NB4 (cell line): Measurements from ENCODE around the gene PDZRN3.

Experiments used
- POLR2A ChIP-seq: IDR thresholded peaks from 2 replicates; pipeline ENCODE4 v1.6.1; 2011; ENCODE audit warnings: mild to moderate bottlenecking; ENCODE audit not compliant: insufficient read length; ENCODE audit errors: extremely low read depth
- TF ChIP-seq, protein P1 (sequence below): IDR thresholded peaks from one replicate; pipeline ENCODE4 v1.5.1; 2012; ENCODE audit warnings: low read depth, low read length

DNA sequence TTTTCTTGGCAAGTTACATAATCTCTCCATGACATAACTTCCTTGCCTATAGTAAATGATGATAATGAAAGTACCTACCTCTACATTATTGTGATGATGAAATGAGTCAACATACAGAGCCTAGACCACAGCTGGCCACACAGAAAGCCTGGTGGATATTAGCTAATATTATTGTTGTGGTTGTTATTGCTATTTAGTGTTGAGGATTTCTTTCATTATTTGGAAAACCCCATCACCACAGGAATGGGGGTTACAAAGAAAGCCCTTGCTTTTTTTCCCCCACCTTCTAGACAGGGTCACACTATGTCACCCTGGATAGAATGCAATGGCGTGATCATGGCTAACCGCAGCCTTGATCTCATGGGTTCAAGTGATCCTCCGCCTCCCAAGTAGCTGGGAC, 125.0 kb downstream of the PDZRN3 start:
- TF ChIP-seq, protein P1, sequence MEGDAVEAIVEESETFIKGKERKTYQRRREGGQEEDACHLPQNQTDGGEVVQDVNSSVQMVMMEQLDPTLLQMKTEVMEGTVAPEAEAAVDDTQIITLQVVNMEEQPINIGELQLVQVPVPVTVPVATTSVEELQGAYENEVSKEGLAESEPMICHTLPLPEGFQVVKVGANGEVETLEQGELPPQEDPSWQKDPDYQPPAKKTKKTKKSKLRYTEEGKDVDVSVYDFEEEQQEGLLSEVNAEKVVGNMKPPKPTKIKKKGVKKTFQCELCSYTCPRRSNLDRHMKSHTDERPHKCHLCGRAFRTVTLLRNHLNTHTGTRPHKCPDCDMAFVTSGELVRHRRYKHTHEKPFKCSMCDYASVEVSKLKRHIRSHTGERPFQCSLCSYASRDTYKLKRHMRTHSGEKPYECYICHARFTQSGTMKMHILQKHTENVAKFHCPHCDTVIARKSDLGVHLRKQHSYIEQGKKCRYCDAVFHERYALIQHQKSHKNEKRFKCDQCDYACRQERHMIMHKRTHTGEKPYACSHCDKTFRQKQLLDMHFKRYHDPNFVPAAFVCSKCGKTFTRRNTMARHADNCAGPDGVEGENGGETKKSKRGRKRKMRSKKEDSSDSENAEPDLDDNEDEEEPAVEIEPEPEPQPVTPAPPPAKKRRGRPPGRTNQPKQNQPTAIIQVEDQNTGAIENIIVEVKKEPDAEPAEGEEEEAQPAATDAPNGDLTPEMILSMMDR, result no peak
- no peak for TF ChIP-seq POLR2A
